Activated CD4-positive, alpha-beta T cell treated with anti-CD3 and anti-CD28 coated beads for 48 hours (primary cell): ENCODE data around the gene CUEDC2.

ENCODE experiments used
- DNase-seq: peaks from one replicate; pipeline ENCODE4 v3.0.0-alpha.2; 2020

The CUEDC2 gene

GRCh38 chr10:102423372-102423968 is 8.9 kb downstream of the CUEDC2 start:
- DNase-seq: no peak

- DNase-seq: peak; percentile 67
Measured at GRCh38 chr10:102422545-102423129, 9.7 kb downstream of the CUEDC2 start.

GRCh38 chr10:102421757-102422512 is 10.4 kb downstream of the CUEDC2 start:
- DNase-seq: no peak

- no peak for DNase-seq
Measured at GRCh38 chr10:102421507-102421756, 10.9 kb downstream of the CUEDC2 start.

GRCh38 chr10:102420714-102421506 is 11.5 kb downstream of the CUEDC2 start, which contains the start of gene FBXL15:
FBXL15 (plus strand) TSS chr10:102420836; CDS start chr10:102421130, 294 bp downstream.
- DNase-seq: peak; percentile 98

GRCh38 chr10:102420181-102420713 is 12.1 kb downstream of the CUEDC2 start:
- no peak for DNase-seq

- DNase-seq: peak; percentile 76
Measured at GRCh38 chr10:102419269-102420180, 12.8 kb downstream of the CUEDC2 start.

- DNase-seq: no peak
Measured at GRCh38 chr10:102418622-102419268, 13.6 kb downstream of the CUEDC2 start, which contains the start of gene PSD. PSD (minus strand) TSS chr10:102418785; CDS start chr10:102417038, 1,747 bp downstream.

GRCh38 chr10:102416695-102417094 is 15.7 kb downstream of the CUEDC2 start:
- DNase-seq: no peak

GRCh38 chr10:102416283-102416682 is 16.1 kb downstream of the CUEDC2 start:
- DNase-seq: no peak

- no peak for DNase-seq
Measured at GRCh38 chr10:102414749-102415148, 17.6 kb downstream of the CUEDC2 start.

- DNase-seq: no peak
Measured at GRCh38 chr10:102413806-102414561, 18.4 kb downstream of the CUEDC2 start.

- DNase-seq: peak; percentile 63
Measured at GRCh38 chr10:102413053-102413705, 19.2 kb downstream of the CUEDC2 start.

- DNase-seq: no peak
Measured at GRCh38 chr10:102412293-102412692, 20.1 kb downstream of the CUEDC2 start.

- no peak for DNase-seq
Measured at GRCh38 chr10:102411341-102412255, 20.8 kb downstream of the CUEDC2 start.

GRCh38 chr10:102410429-102411073 is 21.8 kb downstream of the CUEDC2 start:
- DNase-seq: peak; percentile 77

GRCh38 chr10:102409604-102410428 is 22.6 kb downstream of the CUEDC2 start:
- no peak for DNase-seq
